Stimulated activated CD4-positive, alpha-beta T cell treated with anti-CD3 and anti-CD28 coated beads, Interleukin-4, amount 100 ng/mL, for 48 hours (primary cell): ENCODE results near the gene TRAF6.
"Not testable (repeated sequence)": the region's sequence is repeated elsewhere in the genome, so short reads cannot be mapped to it uniquely, and the experiment has no call there.

Experiments used
- DNase-seq, 2 donors: peaks; one replicate each; pipeline ENCODE4 v3.0.0-alpha.2; 2020; ENCODE audit warnings: low read depth in 2 of 2

The TRAF6 gene, protein sequence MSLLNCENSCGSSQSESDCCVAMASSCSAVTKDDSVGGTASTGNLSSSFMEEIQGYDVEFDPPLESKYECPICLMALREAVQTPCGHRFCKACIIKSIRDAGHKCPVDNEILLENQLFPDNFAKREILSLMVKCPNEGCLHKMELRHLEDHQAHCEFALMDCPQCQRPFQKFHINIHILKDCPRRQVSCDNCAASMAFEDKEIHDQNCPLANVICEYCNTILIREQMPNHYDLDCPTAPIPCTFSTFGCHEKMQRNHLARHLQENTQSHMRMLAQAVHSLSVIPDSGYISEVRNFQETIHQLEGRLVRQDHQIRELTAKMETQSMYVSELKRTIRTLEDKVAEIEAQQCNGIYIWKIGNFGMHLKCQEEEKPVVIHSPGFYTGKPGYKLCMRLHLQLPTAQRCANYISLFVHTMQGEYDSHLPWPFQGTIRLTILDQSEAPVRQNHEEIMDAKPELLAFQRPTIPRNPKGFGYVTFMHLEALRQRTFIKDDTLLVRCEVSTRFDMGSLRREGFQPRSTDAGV

DNA sequence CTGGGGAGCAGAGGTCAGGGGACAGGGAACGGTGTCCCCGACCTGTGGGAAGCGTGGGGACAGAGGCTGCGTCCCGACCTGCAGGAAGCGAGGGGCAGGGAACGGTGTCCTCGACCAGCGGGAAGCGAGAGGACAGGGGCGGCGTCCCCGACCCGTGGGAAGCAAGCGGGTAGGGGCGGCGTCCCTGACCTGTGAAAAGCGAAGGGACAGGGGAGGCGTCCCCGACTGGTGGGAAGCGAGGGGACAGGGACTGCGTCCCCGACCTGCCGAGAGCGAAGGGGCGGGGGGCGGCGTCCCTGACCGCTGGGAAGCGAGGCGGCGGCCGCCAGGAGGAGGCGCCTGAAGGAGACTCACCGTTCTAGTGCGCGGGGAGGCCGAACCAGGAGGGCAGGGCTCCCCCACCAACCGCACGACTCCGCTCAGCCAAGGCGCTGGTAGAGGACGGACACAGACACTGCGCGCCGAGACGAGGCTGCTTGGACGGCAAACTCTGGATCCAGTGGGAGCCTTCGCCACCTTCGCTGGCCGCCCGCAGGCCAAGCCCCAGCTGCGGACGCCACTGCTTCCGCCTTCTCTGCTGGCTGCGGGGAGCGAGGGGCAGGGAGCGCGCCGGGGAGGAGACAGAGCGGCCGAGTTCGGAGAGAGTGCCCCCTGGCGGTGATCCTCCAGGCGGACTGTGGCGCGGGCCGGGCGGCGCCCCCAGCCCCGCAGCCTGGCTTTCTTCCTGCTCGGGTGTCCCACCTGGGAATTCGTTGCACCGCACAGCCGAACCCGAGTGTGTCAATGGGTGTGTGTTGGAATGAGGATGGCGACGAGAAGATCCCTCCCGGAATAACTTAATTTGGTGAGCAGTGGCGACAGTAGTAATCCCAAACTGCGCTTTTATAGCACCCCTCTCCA, at the start of gene TRAF6:
TRAF6 (minus strand) TSS at position 579 of the 900 bp plus-strand sequence. CDS start 8,757 bp downstream, outside the sequence.
- peak; percentile 86 to 92 for DNase-seq

DNA sequence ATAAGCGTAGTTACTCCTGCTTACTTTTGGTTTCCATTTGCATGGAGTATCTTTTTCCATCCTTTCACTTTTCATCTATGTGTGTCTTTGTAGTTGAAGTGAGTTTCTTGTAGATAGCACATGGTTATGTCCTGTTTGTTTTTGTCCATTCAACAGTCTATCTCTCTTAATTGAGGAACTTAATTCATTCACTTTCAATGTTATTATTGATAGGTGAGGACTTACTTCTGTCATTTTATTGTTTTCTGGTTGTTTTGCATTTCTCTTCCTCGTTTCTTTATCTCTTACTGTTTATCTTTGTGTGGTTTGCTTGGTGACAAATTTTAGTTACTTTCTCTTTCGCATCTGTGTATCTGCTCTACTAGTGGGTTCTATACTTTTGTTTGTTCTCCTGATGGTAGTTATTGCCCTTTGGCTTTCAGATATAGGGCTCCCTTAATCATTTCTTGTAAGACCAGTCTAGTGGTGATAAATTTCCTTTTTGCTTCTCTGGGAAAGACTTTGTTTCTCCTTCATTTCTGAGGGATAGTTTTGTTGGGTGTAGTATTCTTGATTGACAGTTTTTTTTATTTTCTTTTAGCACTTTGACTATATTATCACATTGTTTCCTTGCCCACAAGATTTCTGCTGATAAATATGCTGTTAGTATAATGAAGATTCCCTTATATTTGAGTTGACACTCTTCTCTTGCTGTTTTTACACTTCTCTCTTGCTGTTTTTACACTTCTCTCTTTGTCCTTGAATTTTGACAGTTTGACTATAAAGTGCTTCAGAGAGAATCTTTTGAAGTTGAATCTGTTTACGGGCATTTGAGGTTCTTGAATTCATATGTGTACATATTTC, 48.7 kb upstream of the TRAF6 start:
- DNase-seq, result no peak

DNA sequence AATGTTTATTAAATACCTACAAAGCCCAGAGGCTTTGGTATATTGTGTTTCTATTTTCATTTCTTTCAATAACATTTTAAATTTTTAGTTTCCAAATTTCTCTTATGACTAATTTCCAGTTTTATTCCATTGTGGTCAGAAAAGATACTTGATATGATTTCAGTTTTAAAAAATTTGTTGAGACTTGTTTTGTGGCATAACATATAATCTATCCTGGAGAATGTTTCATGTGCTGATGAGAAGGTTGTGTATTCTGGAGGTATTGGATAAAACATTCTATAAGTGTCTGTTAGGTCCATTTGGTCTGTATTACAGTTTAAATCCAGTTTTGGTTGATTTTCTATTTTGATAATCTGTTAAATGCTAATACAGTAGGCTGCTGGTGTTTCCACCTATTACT, 47.9 kb upstream of the TRAF6 start:
- DNase-seq, result no peak

DNA sequence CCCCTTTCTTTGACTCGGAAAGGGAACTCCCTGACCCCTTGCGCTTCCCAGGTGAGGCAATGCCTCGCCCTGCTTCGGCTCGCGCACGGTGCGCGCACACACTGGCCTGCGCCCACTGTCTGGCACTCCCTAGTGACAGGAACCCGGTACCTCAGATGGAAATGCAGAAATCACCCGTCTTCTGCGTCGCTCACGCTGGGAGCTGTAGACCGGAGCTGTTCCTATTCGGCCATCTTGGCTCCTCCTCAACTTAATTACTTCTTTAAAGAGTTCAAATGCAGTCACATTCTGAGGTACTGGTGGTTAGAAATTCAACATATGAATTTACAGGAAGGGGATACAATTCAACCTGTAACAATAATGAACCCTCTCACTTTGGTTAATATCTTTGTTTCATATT, 47.3 kb upstream of the TRAF6 start:
- DNase-seq, result not testable (repeated sequence)

DNA sequence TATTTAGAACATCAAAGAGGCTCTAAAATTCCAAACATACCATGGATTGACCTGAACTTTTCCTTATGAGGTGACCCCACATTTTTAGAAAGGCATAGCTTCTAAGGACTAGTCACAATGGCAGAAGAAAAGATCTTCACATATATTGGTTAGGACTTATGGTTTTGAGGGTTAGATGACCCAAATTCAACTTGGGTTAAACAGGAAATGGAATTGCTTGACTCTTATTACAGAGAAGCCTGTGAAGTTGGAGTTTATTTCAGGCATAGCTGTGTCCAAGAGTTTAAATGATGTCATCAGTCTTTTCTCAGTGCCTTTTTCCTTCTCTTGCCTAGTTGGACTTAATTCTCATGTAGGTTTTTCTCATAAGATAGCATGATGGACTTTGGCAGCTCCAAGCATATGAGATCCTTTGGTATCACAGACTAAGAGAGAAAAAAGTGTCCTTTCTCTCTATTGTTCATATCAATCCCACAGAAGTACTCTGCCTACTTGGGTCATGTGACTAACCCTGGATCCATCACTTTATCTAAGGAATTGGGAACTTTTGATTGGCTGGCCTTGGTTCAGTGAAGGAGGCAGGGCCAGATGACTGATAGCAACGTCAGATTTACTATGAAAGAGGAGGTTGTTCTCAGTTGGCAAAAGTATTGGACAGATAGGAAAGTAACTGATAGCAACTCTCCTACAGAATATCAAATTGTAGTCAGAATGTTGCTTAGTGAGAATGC, 40.5 kb upstream of the TRAF6 start:
- DNase-seq, result no peak

DNA sequence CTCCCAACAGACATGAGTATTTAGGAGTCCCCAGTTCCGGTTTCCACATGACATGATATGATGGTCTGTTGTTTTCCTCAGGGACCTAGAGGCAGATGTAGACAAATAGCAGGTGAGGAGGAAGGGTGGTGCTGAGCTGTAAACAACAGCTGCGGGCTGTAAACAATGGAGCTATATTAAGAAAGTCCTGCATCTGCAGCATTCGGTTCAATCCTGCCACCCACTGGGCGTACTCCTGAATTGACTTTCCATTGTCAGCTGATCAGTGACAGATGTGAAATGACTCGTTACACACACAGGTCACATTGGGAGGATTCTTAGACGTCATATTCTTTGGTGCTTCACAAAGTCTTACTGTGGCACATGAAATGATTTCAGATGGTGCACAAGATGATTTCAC, 30.9 kb upstream of the TRAF6 start:
- DNase-seq, result peak; percentile 4 to 8

DNA sequence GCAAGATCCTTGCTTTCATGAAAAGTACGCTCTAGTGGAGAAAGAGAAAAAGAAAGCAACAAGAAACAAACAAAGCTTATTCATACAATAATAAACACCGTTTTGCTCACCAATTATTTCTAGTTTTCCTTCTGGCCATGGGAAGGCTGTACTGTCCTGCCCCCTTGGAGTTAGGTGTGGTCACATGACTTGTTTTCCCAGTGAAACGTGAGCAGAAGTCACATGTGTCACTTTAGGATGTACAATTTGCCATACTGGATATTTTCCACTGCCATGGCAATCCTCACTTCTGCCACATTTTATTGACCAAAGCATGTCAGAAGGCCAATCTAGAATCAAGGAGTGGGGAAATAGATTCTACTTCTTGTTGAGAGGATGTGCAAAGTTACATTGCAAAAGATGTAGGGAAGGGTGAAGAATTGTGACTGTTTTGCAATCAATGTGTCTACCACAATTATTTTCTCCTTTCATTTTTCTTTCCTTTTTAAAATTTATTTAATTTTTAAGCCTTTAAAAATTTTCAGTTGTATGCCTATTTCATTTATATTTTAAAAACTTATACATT, 24.3 kb upstream of the TRAF6 start:
- no peak for DNase-seq

DNA sequence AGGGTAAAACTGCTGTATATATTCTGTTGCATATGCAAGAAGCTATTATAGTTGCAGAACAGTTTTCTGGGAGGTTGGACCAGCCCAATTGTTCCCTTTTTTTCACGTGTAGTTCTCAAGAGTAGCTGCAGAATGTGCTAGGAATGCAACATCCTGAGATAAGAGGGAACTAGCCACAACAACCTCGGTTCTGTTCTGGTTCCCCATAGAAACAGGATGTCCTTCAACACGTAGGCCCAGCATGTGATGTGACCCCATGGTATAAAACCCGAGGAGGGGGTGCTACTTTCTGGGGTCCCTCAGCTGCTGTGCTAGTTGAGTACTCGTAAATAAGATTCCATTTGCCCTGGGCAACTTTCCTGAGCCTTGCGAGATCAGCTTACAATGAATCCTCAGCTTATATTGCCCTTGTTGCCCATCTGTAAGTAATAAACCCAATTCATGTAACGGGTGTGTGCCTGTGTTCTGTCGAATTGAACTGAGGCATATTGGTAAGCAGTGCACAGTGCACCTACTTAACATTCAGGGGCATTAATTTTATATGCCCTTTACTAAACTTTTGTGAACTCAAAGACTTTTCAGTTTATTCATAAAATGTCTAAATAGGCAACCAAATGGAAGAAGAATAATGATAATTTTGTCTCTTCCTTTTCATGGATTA, 23.0 kb upstream of the TRAF6 start:
- DNase-seq, result no peak

DNA sequence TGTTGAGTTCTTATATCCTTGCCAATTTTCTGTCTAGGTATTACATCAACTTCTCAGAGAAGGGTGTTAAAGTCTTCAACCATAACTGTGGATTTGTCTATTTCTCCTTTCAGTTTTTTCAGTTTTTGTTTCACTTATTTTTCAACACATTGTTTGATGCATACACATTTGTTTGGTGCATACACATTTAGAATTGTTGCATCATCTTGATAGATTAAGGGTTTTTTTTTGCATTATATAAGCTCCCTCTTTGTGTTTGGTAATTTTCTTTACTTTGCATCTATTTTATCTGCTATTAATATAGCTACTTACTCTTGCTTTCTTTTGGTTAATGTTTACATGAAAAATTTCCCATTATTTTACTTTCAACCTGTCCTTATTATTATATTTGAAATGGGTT, 20.8 kb upstream of the TRAF6 start:
- DNase-seq, result no peak

DNA sequence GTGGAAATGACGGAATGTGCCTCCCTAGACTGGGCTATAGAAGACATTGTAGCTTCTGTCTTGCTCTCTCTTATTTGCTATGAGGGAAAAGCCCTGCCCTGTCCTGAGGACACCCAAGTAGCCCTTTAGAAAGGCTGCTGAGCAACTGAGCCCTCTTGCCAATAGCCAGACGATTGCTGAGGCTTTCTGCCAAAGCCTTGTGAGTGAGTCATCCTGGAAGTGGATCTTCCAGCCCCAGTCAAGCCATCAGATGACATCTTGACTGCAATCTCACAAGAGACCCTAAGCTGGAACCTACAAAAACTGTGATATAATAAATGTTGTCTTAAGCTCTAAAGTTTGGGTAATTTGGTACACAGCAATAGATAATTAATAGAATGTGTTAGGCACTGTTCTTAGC, 3.9 kb upstream of the TRAF6 start:
- DNase-seq, result no peak

DNA sequence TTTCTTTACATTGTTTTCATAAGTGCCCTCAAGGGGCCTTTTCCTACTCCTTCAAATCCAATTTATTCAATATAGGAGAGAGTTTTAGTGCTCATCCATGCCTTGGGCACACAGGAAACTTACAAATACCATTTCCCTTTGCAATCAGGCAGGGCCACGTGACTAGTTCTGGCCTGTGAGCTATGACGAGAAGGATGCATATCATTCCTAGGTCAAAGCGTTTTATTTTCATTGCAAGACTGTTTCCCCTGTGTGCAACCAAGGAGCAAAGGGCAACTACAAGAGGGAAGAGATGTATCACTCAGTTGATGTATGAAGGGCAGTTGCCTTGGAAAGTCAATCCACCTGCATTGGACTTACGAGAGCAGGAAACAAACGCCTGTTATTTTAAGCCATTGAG, 1.9 kb upstream of the TRAF6 start:
- DNase-seq, result no peak

DNA sequence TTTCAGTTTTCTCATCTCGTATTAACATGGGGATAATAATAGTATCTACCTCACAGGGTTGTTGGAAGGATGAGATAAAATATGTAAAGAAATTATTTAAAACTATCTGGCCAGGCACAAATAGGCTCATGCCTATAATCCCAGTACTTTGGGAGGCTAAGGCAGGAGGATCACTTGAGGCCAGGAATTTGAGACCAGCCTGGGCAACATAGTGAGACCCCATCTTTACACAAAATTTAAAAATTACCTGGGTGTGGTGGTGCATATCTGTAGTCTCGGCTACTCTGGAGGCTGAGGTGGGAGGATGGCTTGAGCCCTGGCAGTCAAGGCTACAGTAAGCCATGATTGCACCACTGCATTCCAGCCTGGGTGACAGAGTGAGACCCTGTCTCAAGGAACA, 990 bp upstream of the TRAF6 start:
- DNase-seq, result not testable (repeated sequence)

DNA sequence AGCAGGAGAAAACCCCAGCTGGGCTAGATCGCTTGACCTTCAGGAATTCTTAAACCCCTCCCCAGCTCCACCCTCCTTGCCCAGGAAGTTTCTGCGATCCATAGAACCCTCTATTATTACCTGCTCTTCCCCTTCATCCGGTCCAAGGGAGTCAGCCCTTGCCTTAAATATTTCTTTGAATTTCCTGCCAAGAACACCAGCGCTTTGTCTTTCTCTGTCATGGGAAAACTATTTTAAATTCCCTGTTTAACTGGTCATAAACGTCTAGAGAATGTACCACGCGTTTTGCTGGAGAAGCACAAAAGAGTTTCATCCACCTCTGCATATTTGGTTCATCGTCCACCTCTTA, 496 bp upstream of the TRAF6 start:
- no peak for DNase-seq

DNA sequence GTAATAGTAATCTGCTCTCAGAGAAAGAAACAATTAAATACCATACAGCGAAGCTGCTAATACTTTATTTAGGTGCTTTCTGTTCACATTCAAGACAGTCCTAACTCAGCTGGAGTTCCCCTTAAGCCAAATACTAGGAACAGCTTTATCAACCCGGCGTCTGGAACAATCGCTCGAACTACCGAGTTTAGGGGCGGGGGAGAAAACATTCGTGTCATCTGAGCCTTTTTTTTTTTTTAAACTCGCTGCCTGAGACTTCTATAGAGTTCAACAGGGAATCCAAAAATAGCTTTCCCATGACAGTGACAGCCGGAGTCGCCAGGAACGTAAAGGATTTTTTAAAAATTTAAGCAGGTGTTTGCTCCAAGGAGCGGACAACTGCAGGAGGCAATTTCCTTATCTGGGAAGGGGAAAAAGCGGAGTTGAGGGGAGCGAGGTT, 852 bp downstream of the TRAF6 start:
- DNase-seq, result no peak

DNA sequence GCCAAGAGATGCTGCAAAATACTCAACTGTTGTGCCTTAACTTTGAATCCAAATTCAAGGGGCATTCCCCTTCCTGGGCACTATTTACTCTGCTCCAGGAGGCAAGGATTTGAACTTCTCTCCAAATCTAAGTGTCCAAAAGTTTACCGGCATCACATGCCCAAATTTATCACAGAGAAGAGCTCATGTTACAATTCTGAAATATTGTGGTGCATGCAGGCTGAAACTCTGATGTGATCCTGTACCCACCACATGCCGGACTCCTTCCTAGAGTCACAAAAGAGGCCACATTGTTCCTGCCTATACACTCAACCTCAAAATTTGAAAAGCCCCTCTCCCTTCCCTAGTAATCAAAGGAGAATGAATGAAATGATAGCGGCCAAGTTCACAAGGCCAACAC, 1.3 kb downstream of the TRAF6 start:
- no peak for DNase-seq

DNA sequence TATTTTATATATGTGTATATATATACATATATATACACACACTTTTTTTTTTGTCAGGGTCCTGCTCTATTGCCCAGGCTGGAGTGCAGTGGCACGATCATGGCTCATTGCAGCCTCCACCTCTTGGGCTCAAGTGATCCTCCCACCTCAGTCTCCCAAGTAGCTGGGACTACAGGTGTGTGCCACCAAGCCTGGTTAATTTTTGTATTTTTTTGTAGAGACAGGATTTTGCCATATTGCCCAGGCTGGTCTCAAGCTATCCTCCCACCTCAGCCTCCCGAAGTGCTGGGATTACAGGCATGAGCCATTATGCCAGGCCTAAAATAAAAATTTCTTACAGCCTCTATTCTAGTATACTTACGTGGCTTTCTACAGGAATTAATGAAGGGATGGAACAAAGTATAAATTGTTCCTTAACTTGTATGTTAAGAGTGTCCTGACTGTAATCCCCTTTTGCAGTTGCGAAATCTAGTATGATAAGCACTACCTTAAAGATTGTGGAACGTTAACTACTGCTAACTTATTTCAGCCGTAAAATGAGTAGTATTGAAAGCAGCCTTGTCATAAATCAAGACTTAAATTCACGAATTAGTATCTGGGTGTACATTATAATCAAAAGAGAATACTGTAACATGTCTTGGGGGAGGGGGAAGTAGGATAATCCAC, 2.1 kb downstream of the TRAF6 start:
- no peak for DNase-seq

DNA sequence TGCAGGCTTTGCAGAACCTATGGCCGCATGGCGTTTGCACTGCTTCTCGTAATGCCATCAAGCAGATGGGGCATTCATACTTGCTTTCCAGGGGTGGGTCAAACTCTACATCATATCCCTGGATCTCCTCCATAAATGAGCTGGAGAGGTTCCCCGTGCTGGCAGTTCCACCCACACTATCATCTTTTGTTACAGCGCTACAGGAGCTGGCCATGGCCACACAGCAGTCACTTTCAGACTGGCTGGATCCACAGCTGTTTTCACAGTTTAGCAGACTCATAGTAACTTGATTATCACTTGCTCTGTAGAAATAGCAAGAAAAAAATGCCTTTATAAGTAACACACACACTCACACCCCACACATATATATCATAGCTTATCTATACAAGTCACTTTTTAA, 8.8 kb downstream of the TRAF6 start:
- no peak for DNase-seq

DNA sequence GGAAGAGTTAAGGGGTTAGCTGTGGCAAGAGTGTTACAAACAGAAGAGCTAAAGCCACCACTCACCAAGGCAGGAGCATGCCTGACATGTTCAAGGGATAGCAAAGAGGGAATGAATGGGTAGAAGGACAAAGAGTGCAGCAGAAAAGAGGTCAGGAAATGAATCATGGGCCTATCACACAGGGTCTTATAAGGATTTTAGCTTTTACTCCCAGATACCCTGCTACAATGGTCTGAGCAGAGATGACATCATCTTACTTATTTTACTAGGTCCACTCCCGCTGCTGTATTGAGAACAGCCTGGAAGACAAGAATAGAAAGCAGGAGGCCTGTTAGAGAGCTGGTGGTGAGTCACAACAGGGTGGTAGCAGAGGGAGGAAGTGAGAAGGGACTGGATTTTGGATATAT, 9.8 kb downstream of the TRAF6 start:
- no peak for DNase-seq

DNA sequence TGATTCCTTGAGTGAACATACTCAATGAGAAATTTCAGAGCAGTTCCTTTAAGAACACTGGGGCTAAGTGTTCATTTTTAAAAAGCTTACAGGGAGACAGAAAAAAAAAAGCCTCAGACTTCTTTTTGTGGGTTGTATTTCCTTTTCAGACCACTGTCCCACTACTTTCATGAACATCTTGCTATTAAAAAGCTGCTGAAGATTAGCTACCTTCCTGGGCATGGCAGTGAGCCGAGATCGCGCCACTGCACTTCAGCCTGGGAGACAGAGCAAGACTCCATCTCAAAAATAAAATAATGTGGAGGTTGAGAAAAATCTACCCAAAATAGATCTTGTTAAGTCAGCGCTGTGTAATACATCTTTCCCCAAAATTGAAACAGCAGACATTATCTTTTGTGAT, 10.8 kb downstream of the TRAF6 start:
- no peak for DNase-seq

DNA sequence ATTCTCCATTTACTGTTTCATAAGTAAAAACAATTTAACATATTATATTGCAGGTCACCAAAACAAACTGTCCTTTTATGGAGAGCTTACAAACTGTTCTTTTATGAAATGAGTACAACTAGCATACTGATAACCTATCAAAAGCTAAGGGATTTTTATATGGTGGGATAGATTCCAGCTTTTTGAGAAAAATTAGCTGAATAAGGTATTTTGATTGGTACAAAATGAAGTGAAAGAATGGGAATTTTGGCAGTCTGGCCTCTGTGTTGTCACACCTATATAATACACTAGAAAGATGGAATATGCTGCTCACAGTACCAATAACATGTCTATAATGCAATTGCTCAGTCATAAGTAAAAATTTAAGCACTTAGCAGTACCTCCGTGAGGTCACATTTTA, 11.4 kb downstream of the TRAF6 start:
- no peak for DNase-seq
